Activated CD8-positive, alpha-beta T cell treated with anti-CD3 and anti-CD28 coated beads for 36 hours (primary cell): Measurements from ENCODE around the gene FUZ. TPM values are rescaled to one million over a fixed set of nuclear protein-coding genes. Genes with fewer than 3 reads are reported as not detected.

Source experiments
- ATAC-seq: fragments of 200-7000 bp; cut with Tn5 transposase; one replicate; pipeline ENCODE4 v1.10.0; 2021; ENCODE audit warnings: mild to moderate bottlenecking, moderate library complexity
- CTCF ChIA-PET: fragments of 350-600 bp; sonication (Branson Sonifier 250); formaldehyde crosslinking; loops from one replicate; lab custom pipeline; 2021; ENCODE audit warnings: antibody characterized with exemption; lab: Charles Lee
- POLR2A ChIA-PET: fragments of 350-600 bp; sonication (Branson Sonifier 250); formaldehyde crosslinking; loops from one replicate; lab custom pipeline; 2021; ENCODE audit warnings: antibody characterized with exemption; lab: Charles Lee
- DNase-seq: peaks from one replicate; pipeline ENCODE4 v3.0.0-alpha.2; 2020
- H3K27ac Mint-ChIP-seq: one replicate; pipeline ENCODE4 v1.8.0; 2021; ENCODE audit warnings: mild to moderate bottlenecking, mixed read lengths
- H3K27me3 Mint-ChIP-seq: one replicate; pipeline ENCODE4 v1.8.0; 2021; ENCODE audit warnings: mixed read lengths
- H3K36me3 Mint-ChIP-seq: one replicate; pipeline ENCODE4 v1.8.0; 2021; ENCODE audit warnings: low read depth, mixed read lengths
- H3K4me1 Mint-ChIP-seq: one replicate; pipeline ENCODE4 v1.8.0; 2021; ENCODE audit warnings: low read depth, mixed read lengths
- H3K4me3 Mint-ChIP-seq: one replicate; pipeline ENCODE4 v1.8.0; 2021; ENCODE audit warnings: mild to moderate bottlenecking, moderate library complexity, mixed read lengths
- H3K9me3 Mint-ChIP-seq: one replicate; pipeline ENCODE4 v1.8.0; 2021; ENCODE audit warnings: mixed read lengths
- CTCF ChIP-seq: fragments of 200-600 bp; IDR thresholded peaks from one replicate; pipeline ENCODE4 v1.8.0; 2022; ENCODE audit warnings: antibody characterized with exemption, mild to moderate bottlenecking
- intact Hi-C: fragments of 100-400 bp; cut with micrococcal nuclease; formaldehyde crosslinking; loops from one replicate; pipeline ENCODE4 v1.10.0; 2022
- total RNA-seq, 2 experiments: library from RNA; stranded (reverse); gene quantifications; one replicate each; pipeline ENCODE4 v1.2.3, GENCODE V29; 2021

FUZ gene
- total RNA-seq, 2 experiments from 2014 or later: 23.5 to 24.1 TPM

GRCh38 chr19:49854378-49855263 is 41.5 kb upstream of the FUZ start:
- peaks cover 11% of the 10 kb centered on the region for H3K36me3 Mint-ChIP-seq
- peaks cover 5% of the 10 kb centered on the region for H3K9me3 Mint-ChIP-seq
- H3K27me3 Mint-ChIP-seq: no peaks in the 10 kb centered on the region
- no peak for TF ChIP-seq CTCF
- ChIA-PET CTCF (interaction anchor here (1.0 kb wide), 1 partner anchor 10 kb away, joined by 3 read pairs; no protein-coding TSS in a partner anchor), POLR2A (interaction anchor here (1.7 to 6.5 kb wide), 2 partner anchors 11 to 43 kb away, joined by 6 to 64 read pairs; partner anchors contain the start of gene PNKP)
- no peak for DNase-seq
- H3K4me3 Mint-ChIP-seq: no peak overlapping the region
- no peak for ATAC-seq
- intact Hi-C loops: no loop called here
- H3K4me1 Mint-ChIP-seq: peaks cover 27% of the 10 kb centered on the region
- H3K27ac Mint-ChIP-seq: no peak overlapping the region

GRCh38 chr19:49853852-49854377 is 40.8 kb upstream of the FUZ start:
- no peak for TF ChIP-seq CTCF
- no peaks in the 10 kb centered on the region for H3K27me3 Mint-ChIP-seq
- H3K4me3 Mint-ChIP-seq: no peak overlapping the region
- H3K9me3 Mint-ChIP-seq: peaks cover 9% of the 10 kb centered on the region
- no peak for ATAC-seq
- H3K4me1 Mint-ChIP-seq: peaks cover 32% of the 10 kb centered on the region
- ChIA-PET POLR2A (interaction anchor here (1.7 to 6.5 kb wide), 2 partner anchors 11 to 42 kb away, joined by 6 to 64 read pairs; partner anchors contain the start of gene PNKP), CTCF (interaction anchor here (1.0 kb wide), 1 partner anchor 11 kb away, joined by 3 read pairs; no protein-coding TSS in a partner anchor)
- intact Hi-C loops: no loop called here
- no peak for DNase-seq
- peak overlapping the region; percentile 13 for H3K27ac Mint-ChIP-seq
- H3K36me3 Mint-ChIP-seq: peaks cover 14% of the 10 kb centered on the region

- POLR2A ChIA-PET: interaction anchor here (1.2 to 6.5 kb wide), 2 partner anchors 8 to 13 kb away, joined by 7 to 64 read pairs; partner anchors contain the start of gene PNKP
- Mint-ChIP-seq H3K4me3 (peak overlapping the region; percentile 70), H3K27ac (no peak overlapping the region), H3K36me3 (peaks cover 12% of the 10 kb centered on the region), H3K27me3 (no peaks in the 10 kb centered on the region), H3K4me1 (peaks cover 42% of the 10 kb centered on the region), H3K9me3 (peaks cover 10% of the 10 kb centered on the region)
- DNase-seq (no peak), ATAC-seq (no peak)
- TF ChIP-seq CTCF: no peak
- CTCF ChIA-PET: no interaction called here
- intact Hi-C loops: no loop called here
Observed at GRCh38 chr19:49852631-49853126, 39.6 kb upstream of the FUZ start.

- CTCF ChIA-PET: no interaction called here
- peaks cover 12% of the 10 kb centered on the region for H3K36me3 Mint-ChIP-seq
- no peaks in the 10 kb centered on the region for H3K27me3 Mint-ChIP-seq
- peaks cover 10% of the 10 kb centered on the region for H3K9me3 Mint-ChIP-seq
- H3K4me1 Mint-ChIP-seq: peaks cover 42% of the 10 kb centered on the region
- H3K27ac Mint-ChIP-seq: peak overlapping the region; percentile 10
- ATAC-seq: no peak
- no peak for TF ChIP-seq CTCF
- DNase-seq: peak; percentile 54
- intact Hi-C loops: no loop called here
- peak overlapping the region; percentile 70 for H3K4me3 Mint-ChIP-seq
- POLR2A ChIA-PET: interaction anchor here (1.2 to 6.5 kb wide), 4 partner anchors 9 to 26 kb away, joined by 6 to 64 read pairs (median 6); partner anchors contain the start of genes AKT1S1, PNKP and TBC1D17
Observed at GRCh38 chr19:49851456-49852259, 38.6 kb upstream of the FUZ start.
